Neural crest cell (in vitro differentiated cells): Measurements from ENCODE around the gene GOLGA6B. TPM values are rescaled to one million over a fixed set of nuclear protein-coding genes. Genes with fewer than 3 reads are reported as not detected.
"Not testable (repeated sequence)": the region's sequence is repeated elsewhere in the genome, so short reads cannot be mapped to it uniquely, and the experiment has no call there.

Experiments used
- DNase-seq: peaks from one replicate; pipeline ENCODE4 v3.0.0; 2021; ENCODE audit warnings: low read depth, mixed read lengths, low spot score
- H3K27ac Mint-ChIP-seq: one replicate; pipeline ENCODE4 v1.8.0; 2021; ENCODE audit warnings: mild to moderate bottlenecking, mixed read lengths; ENCODE audit not compliant: unreplicated experiment
- H3K27me3 Mint-ChIP-seq: 2 replicates; pipeline ENCODE4 v1.8.0; 2021; ENCODE audit warnings: low read depth, mild to moderate bottlenecking, mixed read lengths
- H3K36me3 Mint-ChIP-seq: 2 replicates; pipeline ENCODE4 v1.8.0; 2021; ENCODE audit warnings: low read depth, mild to moderate bottlenecking, mixed read lengths
- H3K4me1 Mint-ChIP-seq: 2 replicates; pipeline ENCODE4 v1.8.0; 2021; ENCODE audit warnings: mixed read lengths
- H3K4me3 Mint-ChIP-seq: one replicate; pipeline ENCODE4 v1.8.0; 2021; ENCODE audit warnings: mild to moderate bottlenecking, mixed read lengths
- H3K9me3 Mint-ChIP-seq: 2 replicates; pipeline ENCODE4 v1.8.0; 2021; ENCODE audit warnings: mixed read lengths
- CTCF ChIP-seq: fragments of 200-600 bp; sonication (generic); conservative IDR thresholded peaks from 2 replicates; pipeline ENCODE4 v1.5.0; 2021; ENCODE audit warnings: antibody characterized with exemption, mild to moderate bottlenecking
- total RNA-seq: library from RNA; stranded (reverse); gene quantifications from 2 replicates; pipeline ENCODE4 v1.2.1, GENCODE V29; 2021

GOLGA6B gene
- total RNA-seq, 1 donor from 2014 or later: not detected

- not testable (repeated sequence) for H3K4me1 Mint-ChIP-seq, DNase-seq, H3K27ac Mint-ChIP-seq, H3K9me3 Mint-ChIP-seq, H3K4me3 Mint-ChIP-seq, H3K27me3 Mint-ChIP-seq, H3K36me3 Mint-ChIP-seq
Observed at GRCh38 chr15:72663931-72664330, 9.4 kb downstream of the GOLGA6B start.

- H3K4me1 Mint-ChIP-seq, DNase-seq, H3K36me3 Mint-ChIP-seq, H3K4me3 Mint-ChIP-seq, H3K27ac Mint-ChIP-seq, H3K27me3 Mint-ChIP-seq, H3K9me3 Mint-ChIP-seq: not testable (repeated sequence)
Observed at GRCh38 chr15:72665706-72666105, 11.2 kb downstream of the GOLGA6B start.

GRCh38 chr15:72669803-72670202 lies 15.3 kb downstream of the GOLGA6B start:
- not testable (repeated sequence) for H3K27ac Mint-ChIP-seq, H3K4me3 Mint-ChIP-seq, H3K9me3 Mint-ChIP-seq, DNase-seq, H3K36me3 Mint-ChIP-seq
- Mint-ChIP-seq H3K4me1 (peaks cover 13% of the 10 kb centered on the region), H3K27me3 (peaks cover 24% of the 10 kb centered on the region)

- peak; percentile 70 for TF ChIP-seq CTCF
- H3K27ac Mint-ChIP-seq: not testable (repeated sequence)
Observed at GRCh38 chr15:72670656-72671352, 16.3 kb downstream of the GOLGA6B start.

GRCh38 chr15:72671525-72671924 lies 17.0 kb downstream of the GOLGA6B start:
- H3K9me3 Mint-ChIP-seq: no peaks in the 10 kb centered on the region
- no peak for TF ChIP-seq CTCF
- H3K27me3 Mint-ChIP-seq: peaks cover 31% of the 10 kb centered on the region
- no peak overlapping the region for H3K27ac Mint-ChIP-seq
- H3K4me1 Mint-ChIP-seq: peaks cover 13% of the 10 kb centered on the region
- no peaks in the 10 kb centered on the region for H3K36me3 Mint-ChIP-seq
- no peak for DNase-seq
- peak overlapping the region; percentile 50 for H3K4me3 Mint-ChIP-seq

More at GRCh38 chr15:72670656-72671352, 16.3 kb downstream of the GOLGA6B start:
- H3K27me3 Mint-ChIP-seq: peaks cover 26% of the 10 kb centered on the region
- H3K4me1 Mint-ChIP-seq: peaks cover 13% of the 10 kb centered on the region
- H3K36me3 Mint-ChIP-seq, H3K9me3 Mint-ChIP-seq: not testable (repeated sequence)
- peak overlapping the region; percentile 50 for H3K4me3 Mint-ChIP-seq
- DNase-seq: peak; percentile 79

GRCh38 chr15:72676838-72677237 lies 22.3 kb downstream of the GOLGA6B start:
- no peak for DNase-seq
- H3K4me1 Mint-ChIP-seq: peaks cover under 1% of the 10 kb centered on the region
- no peak overlapping the region for H3K27ac Mint-ChIP-seq
- TF ChIP-seq CTCF: no peak
- H3K36me3 Mint-ChIP-seq: no peaks in the 10 kb centered on the region
- H3K27me3 Mint-ChIP-seq: peaks cover 66% of the 10 kb centered on the region
- H3K4me3 Mint-ChIP-seq: no peak overlapping the region
- H3K9me3 Mint-ChIP-seq: no peaks in the 10 kb centered on the region

- Mint-ChIP-seq H3K4me3 (peak overlapping the region; percentile 58), H3K9me3 (no peaks in the 10 kb centered on the region), H3K27me3 (peaks cover 52% of the 10 kb centered on the region), H3K27ac (no peak overlapping the region), H3K36me3 (no peaks in the 10 kb centered on the region), H3K4me1 (peaks cover 11% of the 10 kb centered on the region)
- no peak for TF ChIP-seq CTCF
- DNase-seq: no peak
Observed at GRCh38 chr15:72680931-72681330, 26.4 kb downstream of the GOLGA6B start.
